GM21529 (cell line): Measurements from ENCODE around the gene CHKA.

ENCODE experiments used
- ATAC-seq: cut with Tn5 transposase; IDR thresholded peaks from one replicate; pipeline ENCODE4 v1.9.1; 2021; ENCODE audit not compliant: unreplicated experiment

Gene CHKA

DNA sequence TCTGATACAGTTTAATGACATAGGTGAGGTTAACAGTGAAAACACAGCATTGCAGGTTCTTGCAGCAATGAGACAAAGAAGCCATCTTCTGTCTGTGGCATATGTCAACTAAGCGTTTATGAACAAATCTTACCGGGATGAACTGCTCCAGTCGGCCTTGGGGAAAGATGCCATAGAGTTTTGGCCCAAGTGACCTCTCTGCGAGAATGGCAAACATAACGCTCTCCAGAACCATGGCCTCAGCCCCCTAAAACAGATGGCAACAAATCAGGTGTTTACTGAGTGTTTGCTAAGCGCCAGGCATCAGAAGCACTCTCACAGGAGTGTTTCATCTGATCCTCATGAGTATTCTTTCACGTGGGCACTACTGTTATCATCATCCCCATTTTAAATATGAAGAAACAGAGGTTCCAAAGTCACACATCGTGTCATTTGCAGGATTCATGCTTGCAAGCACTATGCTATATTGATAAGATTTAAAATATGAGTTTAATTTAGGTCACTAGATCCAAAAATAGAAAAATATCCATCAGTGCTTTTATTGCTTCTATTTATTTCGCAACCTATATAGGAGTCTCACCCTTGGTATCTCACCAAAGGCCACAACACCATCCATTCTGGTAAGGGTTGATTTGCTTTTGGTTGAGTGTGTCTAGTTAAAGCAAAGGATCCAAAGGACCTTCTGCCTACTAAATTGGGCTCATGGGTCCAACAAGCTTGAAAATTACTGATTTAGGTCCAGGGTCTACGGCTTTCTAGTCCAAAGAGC lies 46.4 kb downstream of the CHKA start:
- no peak for ATAC-seq

DNA sequence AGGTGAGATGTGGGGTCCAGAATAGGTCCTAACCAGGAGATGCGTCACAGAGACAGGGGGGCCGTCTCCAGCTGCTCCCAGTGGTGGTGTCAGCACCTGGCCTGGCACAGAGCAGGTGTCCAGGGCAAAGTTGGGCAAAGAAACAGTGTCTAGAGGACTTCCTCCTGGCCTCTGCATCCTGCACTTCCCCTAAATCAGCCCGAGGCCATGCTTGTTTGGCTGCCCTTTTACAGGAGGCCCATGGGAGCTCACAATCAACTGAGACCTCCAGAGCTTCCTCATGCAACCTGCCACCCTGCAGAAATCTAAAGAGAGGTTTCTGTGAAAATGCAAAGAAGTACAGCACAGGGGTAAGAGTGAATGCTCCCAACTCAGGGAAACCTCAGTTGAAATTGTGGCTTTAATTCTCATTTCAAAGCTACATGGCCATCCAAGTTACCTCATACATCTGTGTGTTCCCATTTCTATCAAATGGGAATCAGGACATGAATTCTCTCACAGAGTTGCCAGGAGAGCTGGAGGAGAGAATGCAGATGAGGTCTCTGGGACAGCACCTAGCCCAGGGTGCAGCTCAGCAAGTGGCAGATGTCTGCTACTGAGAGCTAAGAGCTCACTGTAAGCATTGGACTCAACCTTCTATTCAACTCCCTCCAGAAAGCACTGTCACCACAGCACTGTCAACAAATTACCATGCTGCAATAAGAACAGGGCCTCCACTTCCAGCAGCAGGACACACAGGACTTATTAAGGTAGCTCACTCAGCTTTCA lies 49.7 kb downstream of the CHKA start:
- no peak for ATAC-seq

DNA sequence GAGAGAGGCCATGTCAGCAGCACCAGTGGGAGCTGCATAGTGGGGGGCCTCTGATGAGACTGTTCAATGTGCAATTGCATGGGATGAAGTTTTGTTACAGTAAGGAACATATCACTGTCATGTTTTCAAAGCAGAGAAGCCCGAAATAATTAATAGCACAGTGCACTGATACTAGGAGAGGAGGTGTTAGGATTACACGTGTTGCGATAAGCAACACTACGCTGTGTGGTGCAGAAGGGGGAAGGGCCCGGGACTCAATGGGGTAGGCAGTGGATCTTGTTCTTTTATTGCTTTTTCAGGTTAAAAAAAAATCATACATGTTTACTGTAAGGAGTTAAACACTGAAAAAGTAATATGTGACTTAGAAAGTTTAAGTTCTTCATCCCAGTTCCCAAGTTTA lies 53.2 kb downstream of the CHKA start:
- ATAC-seq = no peak

DNA sequence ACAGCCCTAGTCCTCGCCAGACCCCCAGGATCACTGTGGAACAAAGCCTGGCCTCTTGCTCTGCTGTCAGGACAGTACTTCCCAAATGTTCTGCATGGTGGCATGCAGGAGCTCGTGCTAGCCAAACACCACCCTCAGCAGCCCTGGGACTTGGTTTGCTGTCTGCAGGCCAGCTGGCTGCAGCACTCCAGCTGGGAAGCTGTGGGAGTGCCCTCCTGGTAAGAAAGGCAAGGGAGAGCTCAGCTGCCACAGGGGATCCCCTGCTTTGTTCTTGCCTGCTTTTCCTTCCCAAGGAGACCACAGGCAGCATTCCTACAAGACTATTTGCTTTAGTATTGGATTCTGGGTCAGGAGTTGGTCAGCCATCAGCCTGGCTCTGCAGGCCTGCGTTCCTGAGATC lies 54.4 kb downstream of the CHKA start:
- no peak for ATAC-seq

DNA sequence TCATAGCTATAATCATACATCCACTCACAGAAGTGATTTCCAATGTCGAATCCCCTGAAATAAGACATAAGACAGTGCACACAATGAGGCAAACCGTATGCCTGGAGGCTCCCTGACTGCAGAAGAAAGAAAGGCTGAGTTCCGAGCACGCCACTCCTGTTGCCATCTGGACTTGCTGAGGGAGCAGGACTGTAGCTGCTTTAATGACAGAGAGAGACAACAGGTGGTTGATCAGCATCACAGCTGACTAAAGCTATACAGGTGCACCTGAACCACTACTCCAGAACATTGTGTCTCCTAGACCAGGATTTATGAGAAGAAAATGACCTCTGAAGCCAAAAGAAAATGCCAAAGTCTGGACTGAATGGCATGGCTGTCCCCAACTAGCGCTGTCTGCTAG lies 55.3 kb downstream of the CHKA start:
- ATAC-seq = no peak

DNA sequence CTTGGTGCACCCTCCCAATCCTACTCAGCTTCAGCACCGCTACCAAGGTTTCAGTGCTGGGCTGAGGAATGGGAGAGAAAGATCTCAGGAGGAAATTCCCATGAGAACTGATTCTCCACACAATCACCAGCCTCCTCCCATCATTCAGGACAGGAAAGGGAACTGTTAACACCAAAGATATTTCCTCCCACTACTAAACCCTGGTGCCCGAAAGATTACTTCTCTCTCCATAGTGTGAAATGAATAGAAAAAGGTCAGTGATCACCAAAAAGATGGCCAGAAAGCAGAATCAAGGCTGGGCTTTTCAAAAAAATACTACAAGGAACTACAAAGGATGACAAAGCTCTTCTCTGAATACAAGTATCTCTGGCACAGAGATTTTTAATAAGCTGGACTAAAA lies 56.3 kb downstream of the CHKA start:
- ATAC-seq = no peak

DNA sequence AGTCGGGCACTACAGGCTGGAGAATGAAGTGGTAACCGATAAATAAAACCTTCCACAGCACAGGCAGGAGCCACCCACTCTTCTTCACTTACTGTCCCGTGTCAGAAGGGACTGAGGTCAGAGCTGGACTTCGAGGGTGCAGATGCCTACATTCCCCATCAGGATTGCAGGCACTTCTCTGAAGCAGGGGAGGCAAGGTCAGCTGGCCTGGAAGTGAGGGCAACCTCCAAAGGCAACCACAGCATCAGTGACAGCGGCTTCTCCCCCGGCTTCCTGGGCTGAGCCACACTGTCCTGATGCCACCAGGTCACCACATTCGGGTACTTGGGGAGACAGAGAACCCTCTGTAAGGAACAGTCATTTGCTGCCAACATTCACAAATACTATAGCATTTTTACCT lies 59.7 kb downstream of the CHKA start:
- no peak for ATAC-seq

DNA sequence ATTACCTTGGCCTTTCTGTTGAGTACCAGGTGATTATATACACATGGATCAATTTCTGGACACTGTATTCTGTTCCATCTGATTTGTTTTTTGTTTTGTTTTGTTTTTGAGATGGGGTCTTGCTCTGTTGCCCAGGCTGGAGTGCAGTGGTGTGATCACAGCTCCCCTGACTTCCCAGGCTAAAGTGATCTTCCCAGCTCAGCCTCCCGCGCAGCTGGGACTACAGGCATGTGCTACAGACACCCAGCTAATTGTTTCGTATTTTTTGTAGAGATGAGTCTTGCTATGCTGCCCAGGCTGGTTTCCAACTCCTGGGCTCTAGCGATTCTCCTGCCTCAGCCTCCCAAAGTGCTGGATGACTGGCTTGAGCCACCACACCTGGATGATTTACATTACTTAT lies 63.4 kb downstream of the CHKA start:
- no peak for ATAC-seq

DNA sequence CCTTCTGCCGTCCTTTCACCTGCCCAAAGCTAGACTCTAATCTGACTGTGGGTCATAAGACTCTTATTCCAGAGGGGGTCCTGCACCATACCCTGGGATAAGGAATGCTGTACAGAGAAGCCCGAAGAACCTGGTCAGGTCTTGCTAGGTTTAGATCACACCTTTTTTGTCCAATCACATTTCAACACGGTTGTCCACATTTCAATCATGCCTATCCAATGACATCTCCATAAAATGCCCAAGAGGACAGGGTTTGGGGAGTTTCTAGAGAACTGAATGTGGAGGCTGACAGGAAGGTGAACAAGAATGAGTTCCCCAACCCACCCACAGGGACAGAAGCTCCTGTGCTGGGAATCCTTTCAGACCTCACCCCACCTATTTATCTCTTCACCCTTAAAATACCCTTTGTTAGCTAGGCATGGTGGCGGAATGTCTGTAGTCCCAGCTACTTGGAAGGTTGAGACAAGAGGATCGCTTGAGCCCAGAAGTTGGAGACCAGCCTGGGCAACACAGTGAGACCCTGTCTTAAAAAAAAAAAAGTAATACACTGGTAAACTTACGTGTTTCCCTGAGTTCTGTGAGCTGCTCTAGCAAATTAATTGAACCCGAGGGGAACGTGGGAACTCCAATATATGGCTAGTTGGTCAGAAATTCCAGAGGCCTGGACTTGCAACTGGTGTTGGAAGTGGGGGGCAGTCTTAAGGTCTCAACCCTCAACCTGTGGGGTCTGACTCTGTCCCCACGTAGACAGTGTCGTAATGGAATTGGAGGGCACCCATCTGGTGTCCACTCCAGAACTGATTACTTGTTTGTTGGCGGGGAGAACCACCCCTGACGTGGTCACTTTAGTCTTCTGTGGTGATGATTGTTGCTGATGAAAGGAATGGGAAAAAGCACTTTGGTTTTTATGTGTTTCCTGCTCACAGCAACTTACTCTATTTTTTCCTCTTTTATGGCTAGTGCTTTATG lies 64.6 kb downstream of the CHKA start:
- no peak for ATAC-seq

DNA sequence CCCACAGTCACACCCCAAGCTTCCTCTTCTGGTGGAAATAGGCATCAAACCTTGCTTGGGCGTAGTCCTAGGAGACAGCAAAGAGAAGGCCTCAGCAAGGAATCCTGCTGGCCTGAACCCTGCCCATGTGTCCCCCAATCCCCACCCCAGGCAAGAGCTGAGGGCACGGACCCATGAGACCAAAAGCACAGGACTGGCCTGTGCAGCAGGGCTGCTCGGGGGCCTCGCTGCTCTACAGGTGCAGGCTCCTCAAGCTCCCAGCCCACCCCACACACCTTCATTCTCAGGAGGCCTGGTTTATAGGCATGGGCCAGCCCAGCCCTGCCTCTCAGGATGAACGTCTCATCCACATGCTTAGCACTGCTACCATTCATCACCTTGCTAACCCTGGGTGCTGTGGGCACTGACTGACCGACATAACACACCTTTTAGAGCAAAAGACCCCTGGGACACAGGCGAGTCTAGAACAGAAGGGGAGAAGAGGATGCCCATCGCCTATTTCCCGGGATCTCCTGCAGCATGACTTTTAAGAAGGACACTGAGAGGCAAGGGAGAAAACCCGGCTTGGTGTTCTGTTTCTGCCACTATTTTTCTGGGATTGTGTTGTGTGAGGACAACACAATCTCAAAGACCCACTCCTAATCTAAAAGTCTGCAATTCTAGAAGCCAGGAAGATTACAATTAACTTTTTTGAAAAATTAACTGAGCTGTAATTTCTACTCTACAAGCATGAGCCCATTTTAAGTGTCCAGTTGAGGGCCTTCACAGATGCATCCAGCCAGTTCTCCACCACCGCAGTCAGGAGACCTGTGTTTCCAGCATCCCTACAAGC lies 67.0 kb downstream of the CHKA start:
- no peak for ATAC-seq

DNA sequence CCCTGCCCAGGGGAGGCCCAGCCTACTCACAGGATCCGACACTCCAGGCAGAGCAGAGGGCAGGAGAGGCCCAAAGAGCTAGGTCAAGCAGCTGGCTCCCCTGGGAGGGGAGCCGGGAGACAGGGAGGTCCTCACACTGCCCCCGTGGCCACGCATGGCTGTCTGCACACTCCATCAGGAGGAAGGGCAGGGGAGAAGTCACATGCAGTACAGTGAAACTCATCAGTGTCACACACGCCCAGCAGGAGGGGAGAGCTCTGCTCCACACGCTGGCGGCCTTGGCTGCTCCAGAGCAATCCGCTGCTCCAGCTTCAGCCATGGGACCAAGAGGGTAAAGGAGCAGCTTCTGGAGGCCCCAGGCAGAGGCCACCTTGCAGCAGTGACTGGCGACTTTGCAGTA lies 68.1 kb downstream of the CHKA start:
- no peak for ATAC-seq

DNA sequence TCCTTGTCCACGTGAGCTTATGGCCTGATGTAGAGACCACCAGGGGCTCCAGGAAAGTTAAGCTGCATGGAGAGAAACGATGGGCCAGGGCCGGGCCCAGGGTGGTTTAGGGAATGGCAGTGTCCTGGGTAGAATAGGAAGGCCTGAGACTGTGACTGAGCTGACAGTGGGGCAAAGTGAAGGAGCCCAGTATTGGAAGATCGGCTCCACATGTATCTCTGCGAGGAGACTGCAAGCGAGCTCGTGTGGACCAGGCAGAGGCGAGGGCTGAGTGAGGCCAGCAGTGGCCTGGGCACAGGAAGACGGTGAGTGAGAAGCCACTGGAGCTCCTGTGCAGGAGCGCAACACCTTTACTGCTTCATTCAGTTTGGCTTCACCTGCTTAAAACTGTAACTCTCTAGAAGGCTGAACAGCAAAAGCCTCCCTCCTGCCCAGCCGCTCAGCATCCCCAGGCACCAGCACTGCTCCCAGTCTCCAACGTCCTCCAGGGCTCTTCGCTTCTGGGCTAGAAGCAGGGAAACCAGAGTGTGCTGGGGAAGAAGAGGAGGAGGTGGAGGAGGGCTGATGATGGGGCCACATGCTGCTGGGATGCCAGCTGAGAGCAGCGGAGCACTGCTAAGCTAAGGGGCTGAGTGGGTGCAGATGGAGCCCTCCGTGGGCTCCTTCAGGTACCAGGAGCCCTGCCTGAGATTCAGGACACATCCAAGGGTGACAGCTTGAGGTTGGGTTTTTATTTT lies 68.9 kb downstream of the CHKA start:
- no peak for ATAC-seq

DNA sequence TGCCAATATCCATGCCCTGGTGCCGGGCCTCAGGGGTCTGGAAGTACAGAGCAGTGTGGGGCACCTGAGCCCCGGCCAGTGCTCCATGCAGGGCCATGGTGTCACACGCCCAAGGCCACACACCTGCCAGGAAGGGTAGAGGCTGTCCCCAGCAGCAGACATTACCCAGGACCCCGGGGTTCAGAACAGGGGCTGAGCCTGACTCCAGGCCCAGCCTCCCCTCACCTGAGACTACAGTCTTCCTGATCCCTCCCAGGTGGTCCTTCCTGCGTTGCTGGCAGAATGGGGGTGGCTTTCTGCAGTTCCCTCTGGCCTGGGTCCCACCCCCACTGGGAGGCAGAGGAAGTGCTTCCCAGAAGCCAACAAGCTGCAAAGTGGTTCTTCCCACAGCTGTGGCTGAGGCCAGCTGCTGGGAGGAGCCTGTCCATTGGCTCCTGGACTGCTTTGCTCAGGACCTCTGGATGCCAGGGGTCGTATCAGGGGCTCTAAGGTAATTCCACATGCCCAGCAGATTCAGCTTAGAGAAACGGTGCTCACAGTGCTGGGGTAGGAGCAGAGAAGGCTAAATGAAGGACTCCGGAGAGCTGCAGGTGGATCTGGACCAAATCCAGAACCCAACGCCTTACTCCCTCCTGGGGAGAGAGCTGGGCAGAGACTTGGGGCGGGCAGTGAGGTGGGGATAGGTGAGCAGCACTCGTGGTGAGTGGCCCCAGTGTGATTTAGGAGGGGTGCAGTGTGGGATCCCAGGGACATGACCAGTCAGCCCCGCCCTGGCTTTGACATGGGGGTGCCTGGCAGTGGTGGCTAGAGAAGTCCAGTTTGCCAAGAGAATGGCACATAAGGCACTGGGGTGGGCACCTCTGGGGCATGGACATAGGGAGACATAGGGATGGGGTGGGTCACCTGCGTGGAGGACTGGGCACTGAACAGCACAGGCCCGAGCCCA lies 69.7 kb downstream of the CHKA start:
- ATAC-seq = no peak

DNA sequence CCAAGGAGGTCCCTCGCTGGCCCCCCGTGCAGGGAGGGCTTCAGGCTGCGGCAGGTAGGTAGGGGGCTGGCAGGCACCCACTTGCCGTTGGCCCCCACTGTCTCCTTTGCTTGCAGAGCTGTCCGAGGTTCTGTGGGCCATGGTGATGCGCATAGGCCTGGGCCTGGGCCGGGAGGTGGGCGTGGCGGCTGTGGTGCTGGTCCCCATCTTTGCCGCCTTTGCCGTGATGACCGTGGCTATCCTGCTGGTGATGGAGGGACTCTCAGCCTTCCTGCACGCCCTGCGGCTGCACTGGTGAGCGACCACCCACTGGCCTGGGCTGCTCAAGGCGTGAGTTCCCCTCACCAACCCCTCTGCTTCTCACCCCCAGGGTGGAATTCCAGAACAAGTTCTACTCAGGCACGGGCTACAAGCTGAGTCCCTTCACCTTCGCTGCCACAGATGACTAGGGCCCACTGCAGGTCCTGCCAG lies 70.8 kb downstream of the CHKA start:
- ATAC-seq = no peak

DNA sequence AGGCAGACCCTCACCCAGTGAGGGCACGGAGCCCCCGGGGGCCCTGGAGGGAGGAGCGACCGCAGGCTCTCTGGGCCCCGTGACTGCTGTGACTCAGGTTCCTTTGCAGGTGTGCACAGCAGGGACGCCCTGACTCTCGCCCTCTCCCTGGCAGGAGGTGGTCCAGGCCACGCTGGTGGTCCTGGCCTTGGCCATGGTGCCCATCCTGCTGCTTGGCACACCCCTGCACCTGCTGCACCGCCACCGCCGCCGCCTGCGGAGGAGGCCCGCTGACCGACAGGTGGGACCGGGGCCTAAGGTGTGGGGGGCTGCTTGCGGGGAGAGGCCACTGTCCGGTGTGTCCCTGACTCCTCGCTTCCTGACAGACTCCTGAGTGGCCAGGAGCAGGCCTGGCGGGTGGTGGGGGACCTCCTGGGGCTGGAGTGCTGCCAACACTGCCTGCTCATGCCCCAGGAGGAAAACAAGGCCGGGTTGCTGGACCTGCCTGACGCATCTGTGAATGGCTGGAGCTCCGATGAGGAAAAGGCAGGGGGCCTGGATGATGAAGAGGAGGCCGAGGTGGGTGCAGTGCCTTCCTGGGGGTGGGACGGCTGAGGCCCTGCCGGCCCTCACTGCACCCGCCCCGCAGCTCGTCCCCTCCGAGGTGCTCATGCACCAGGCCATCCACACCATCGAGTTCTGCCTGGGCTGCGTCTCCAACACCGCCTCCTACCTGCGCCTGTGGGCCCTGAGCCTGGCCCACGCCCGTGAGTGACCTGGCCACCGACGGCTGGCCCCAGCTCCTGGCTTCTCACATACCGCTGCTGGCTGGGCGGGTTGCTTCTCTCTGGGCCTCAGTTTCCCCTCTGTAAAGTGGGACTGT lies 71.4 kb downstream of the CHKA start:
- no peak for ATAC-seq

DNA sequence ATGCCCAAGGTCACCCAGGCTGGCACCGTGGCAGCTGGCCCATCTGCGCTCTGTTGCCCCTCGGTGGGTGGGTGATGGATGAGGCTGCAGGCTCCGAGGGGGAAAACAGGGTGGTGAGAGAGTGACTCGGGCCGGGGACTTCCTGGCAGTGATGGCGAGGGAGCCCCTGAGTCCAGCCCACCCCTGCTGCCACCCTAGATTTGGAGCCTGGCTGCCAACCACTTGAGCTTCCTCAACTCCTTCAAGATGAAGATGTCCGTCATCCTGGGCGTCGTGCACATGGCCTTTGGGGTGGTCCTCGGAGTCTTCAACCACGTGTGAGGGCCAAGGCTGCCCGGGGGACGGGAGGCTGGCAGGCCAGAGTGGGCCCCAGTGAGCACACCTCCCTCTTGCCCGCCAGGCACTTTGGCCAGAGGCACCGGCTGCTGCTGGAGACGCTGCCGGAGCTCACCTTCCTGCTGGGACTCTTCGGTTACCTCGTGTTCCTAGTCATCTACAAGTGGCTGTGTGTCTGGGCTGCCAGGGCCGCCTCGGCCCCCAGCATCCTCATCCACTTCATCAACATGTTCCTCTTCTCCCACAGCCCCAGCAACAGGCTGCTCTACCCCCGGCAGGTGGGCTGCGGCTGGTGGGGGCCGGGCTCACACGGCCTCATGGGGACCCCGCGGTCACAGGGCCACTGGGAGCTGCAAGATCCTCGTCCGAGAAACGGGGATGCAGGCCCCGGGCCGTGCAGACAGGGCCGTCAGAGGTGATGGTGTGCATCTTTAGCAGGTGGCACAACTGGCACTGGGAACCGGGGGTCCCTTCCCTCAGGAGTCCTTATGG lies 72.3 kb downstream of the CHKA start:
- no peak for ATAC-seq
